HG03280 (cell line): ENCODE measurements around the gene PROM2.

ENCODE experiments used
- ATAC-seq: cut with Tn5 transposase; IDR thresholded peaks from one replicate; pipeline ENCODE4 v1.9.1; 2021; ENCODE audit warnings: mild to moderate bottlenecking, moderate library complexity; ENCODE audit not compliant: unreplicated experiment

The PROM2 gene

DNA sequence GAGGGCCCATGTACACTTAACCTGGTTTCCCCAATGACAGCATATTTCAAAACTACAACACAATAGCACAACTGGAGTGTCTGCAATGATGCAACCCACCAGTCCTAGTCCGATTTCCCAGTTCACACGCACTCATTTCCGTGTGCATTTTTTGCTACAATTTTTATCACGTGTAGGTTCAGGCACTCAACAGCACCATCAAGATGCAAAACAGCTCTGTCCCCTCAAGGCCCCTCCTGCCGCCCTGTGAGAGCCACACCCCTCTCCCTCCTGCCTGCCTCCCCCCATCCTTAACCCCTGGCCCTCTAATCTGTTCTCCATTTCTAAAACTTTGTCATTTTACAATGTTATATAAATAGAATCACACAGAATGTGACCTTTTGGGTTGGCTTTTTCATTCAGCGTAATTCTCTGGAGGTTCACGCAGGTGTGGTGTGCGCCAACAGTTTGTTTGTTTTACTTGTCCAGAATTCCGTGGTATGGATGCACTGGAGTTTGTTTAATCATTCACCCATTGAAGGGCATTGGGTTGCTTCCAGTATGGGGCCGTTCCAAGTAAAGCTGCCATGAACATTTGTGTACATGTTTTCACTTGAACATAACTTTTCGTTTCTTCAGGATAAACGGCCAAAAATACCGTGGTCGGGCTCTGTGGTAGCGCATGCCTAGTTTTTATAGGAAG is 31.3 kb downstream of the PROM2 start:
- no peak for ATAC-seq

DNA sequence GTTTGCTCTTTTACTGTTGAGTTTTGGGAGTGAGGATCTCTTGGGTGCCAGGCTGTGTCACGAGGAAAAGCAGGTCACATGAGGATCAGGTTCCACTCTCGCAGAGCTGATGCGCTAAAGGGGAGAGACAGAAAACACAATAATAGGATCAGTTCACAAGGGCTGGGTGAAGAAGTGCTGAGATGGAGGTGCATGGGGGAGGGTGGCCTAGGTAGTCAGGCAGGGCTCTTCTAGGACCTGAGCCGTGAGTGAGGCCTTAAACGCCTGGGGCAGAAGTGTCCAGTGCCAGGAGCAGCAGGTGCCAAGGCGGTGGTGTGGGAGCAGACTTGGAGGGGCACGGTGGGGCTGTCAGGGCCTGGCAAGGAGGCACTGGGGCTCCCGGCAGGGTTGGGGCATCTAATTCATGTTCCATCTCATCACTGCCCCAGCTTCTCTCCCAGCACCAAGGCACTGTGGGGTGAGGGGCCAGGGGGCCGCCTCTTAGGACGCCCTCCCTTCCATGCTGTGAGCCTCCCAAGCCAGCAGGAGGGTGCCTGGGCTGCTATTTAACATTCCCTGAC is 32.2 kb downstream of the PROM2 start:
- no peak for ATAC-seq

DNA sequence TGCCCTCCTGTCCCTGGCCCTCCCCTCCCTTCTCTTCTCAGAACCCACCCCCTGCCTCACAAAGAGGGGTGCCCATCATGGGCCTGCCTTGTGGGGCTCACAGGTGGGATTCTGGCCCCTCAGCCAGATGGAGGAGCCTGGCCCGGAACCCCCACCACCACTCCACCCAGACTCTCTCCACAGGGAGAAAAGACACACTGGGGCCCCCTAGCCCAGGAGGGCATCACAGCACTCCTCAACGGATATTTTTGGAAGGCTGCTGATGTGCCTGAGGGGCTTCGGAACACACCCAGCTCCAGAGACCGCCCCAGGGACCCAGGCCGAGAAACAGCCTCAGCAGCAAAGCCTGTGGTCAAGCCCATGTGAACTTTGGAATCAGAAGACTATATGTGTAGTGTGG is 32.8 kb downstream of the PROM2 start:
- ATAC-seq, result no peak

DNA sequence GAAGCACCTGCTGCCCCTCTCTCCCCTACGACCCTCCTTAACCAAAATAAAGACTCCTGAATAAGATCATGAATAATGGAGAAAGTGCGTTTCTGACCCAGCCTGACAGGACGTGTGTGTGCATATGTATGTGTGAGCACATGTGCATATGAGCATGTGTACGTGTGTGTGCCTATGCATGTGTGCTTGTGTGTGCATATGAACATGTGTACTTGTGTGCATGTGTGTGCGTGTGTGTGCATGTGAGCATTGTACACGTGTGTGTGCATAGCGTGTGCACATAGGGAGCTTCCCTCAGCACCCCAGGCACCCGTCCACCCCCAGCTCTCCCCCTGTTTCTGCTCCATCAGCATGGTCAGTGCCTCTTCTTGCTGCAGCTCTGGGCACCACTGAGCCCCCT is 33.6 kb downstream of the PROM2 start:
- no peak for ATAC-seq

DNA sequence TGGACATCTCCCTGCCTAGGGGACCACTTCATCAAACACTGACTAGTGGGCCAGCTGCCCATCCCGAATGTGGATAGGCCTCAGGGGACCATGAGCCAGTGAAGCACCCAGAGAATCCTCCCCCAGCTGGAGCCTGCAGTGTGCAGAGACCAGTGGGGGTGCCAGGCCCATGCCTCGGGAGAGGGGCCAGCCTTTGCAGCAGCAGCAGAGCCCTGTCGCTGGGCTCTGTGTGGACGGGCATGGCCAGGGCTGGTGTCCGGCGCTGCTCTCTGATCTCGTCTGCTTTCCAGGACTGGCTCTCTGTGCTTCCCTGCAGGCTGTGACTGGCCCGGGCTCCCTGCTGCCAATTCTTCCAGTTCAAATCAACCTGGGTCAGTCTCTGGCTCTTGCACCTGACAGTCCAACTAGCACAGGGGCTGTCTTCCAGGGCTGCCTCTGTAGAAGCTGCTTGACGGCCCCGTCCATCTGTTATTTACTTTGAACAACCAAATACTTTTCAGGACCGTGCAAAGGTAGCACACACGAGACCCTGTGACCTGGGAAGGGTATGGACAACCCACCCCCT is 34.3 kb downstream of the PROM2 start:
- ATAC-seq, result no peak

DNA sequence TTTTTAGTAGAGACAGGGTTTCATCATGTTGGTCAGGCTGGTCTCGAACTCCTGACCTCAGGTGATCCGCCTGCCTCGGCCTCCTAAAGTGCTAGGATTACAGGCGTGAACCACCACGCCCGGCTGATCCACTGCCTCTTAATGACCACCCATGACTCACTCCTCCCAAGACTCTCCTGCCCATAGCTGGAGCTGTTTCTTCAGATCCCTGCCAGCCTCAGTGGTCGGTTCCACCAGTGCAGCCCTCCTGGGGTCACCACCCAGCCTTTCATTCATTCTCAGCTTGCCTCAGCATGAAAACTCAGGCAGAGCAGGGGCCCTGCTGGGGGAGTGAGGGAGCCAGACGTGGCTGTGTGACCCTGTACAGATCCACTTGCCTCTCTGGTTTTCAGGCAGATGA is 35.4 kb downstream of the PROM2 start:
- ATAC-seq, result no peak

DNA sequence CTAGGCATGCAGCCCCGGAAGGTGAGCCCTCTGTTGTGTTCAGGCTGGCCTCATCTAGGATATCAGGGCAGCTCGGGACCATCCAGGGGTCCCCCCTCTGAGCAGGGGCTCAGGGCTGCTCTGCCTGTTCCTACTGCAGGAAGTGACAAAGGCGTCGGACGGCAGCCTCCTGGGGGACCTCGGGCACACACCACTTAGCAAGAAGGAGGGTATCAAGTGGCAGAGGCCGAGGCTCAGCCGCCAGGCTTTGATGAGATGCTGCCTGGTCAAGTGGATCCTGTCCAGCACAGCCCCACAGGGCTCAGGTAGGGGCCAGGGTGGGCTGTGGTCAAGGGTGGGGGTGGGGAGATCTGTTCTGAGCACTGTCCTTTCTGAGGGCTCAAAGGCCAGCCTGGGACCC is 36.0 kb downstream of the PROM2 start:
- no peak for ATAC-seq

DNA sequence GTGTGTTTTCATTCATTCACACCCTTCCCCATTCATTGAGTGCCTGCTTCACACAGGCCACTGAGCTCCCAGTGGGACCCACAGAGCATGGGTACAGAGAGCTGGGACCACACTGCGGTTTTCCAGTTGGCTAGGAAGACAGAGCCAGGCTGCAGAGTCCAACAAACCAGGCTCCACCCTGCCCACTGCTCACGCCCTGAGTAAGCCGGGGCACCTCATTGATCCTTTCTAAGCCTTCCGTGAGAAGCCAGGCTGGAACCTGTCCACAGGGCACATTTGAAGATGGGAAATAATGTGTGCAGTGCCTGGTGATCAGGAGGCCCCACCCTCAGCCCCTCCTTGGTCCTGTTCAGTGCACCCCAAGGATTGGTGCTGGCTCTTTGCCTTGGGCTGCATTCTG is 36.4 kb downstream of the PROM2 start:
- ATAC-seq, result no peak

DNA sequence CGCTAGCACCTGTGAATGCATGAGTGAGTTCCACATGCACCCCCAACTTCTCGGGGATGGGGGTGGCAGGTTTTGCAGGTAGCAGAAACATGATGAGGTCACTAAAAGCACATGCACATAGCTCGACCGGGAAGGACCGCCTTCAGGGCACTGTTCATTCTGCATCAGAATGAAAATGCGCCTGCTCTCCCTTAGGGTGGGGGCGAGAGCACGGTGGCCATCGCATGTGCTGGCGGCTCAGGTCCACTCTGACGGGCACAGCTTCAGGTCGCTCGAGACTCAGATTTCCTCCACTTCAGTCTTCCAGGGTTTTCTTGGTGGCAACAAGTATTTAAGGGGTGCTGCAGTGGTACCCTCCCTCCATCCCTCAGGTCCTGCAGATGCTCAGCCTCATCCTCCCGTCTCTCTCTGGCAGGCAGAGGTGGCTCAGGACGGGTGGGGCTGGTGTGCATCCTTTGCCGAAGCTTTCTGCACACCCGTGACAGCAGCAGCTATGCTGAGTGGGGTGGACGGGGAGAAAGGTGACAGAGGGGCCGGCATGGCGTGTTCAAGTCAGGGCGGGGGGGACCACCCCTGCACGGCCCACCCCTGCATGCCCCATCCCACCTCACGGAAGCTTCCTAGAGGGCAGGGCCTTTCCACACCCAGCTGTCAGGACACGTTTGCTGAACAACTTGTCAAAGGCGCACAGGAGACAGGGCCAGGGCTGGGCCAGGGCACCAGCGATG is 37.7 kb downstream of the PROM2 start:
- no peak for ATAC-seq

DNA sequence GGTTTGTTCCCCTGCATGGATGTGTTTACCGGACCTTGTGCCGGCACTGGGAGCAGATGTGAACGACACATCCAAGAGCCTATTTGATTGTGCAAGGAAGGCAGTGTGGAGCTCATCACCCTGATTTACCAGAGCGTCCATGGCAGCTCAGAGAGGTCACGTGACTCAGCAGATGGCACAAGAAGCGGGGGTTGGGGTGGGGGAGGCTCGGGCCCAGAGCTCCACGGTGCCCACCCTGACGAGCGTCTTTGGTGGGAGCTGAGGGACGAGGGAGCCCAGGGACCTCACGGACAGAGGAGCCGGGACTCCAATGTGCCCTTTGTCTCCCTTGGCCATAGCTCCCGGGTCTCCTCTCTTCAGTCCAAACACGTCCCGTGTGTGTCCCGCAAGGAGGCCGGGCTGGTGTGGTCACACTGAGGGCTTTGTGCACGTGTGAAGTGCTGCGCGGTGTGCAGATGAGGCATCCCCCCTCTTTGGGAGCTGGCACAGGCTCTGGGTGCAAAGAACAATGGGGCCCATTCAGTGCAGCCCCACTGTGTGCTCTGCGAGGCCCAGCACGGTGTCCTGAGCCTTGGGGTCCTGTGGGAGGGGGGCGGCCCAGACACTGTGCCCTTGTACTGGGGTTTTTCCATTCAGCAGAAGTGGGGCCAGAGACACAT is 38.4 kb downstream of the PROM2 start:
- ATAC-seq, result no peak

DNA sequence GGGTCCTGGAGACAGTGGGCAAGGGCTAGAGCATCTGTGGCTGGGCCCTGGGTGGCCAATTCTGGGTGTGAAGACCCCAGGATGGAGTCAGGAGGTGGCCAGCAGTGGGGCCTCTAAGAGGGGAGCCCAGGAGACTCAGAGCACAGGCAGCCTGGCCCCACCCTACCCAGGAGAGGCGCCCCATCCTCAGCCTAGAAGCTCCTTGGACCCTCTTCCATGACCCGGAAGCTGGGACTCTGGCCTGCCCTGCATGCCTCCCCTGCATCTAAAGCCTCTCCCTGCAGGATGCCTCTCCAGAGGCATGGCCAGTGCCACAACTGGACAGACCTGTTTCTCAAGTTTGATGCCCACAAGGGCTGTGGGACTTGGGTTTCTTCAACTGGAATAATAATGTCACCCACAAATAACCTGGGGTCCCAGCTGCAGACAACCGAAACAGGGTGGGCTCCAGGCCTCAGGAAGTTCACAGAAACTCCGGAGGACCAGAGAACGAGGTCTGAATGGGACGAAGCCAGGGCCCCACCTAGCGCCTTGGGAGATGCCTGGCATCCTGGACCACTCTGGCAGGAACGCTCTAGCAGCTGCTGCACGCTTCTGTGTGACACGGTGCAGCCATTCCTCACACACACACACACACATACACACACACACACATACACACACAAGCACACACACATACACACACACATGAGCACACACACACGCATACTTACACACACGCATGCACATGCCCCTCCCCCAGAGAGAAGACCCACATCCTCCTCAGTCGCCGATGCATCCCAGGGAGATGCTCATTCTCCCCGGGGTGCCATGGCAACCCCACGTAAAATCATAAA is 39.3 kb downstream of the PROM2 start:
- ATAC-seq, result no peak

DNA sequence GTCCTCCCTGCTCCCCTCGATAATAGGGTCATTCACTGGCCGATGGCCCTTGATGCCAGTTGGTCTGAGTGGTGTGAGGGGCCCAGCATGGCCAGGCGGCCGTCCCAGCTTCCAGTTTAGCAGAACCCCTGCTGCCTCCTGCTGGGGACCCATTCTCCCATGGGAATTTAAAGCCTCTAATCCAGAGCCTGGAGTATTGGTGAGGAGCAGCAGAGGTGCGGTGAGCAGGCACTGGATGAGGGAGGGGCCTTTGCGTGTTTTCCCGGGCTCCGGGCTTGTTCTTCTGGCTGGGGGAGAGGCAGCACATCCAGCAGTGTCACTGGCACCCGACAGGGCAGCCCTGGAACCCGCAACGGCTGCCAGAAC is 40.3 kb downstream of the PROM2 start:
- no peak for ATAC-seq

DNA sequence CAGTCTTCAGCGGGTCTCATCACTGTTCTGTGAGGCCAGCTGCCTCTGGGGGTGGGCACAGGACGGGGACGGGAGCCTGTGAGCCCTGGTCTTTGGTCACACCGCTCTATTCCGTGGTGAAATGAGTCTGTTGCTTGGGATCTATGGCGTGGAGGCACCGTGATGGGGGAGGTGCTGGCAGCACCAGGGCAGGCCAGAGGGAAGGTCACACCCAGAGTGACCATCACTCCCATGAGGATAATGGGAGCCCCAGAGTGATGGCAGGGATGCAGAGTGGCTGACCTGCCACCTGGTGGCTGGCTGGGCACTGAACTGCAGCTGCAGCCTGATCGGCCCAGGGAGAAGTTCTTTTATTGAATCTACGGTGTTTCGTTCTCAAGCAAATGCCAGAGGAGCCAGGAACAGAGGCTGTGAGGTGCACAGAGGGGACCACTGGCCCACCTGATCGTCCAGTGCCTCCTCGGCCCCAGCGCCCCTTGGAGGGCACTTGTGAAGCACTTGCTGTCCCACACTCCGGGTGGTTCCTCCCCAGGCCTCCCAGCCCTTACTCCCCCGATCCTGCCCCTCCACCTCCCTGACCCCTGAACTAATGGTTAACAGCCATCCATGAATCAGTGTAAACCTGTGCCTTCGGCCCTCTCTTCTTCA is 40.8 kb downstream of the PROM2 start:
- no peak for ATAC-seq

DNA sequence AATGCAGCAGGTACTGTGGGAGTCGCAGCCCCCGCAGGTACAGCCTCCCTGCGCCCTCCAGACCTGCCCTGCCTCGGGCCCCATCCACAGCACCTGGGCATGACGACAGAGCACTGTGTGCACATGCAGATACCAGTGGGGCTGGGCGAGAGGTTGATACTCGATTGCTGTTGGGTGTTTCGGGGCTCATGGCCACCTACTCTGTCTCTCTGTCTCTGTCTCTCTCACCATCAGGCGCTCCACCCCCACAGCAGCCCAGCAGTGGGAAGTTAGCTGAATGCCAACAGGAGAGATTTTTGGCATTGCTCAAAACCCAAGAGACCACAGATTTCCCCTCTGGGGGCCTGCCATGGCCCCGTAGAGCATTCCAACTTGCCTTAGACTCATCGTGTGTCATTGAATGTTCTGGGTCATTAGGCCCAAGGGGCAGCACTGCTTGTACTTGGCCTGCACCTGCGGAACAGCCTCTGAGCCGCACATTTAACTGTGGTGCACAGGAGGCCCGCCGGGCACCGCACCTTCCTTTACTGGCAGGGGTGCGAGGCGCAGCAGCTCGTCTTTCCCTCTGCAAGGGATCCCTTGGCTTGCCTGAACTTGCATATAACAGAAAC is 41.7 kb downstream of the PROM2 start:
- ATAC-seq, result no peak

DNA sequence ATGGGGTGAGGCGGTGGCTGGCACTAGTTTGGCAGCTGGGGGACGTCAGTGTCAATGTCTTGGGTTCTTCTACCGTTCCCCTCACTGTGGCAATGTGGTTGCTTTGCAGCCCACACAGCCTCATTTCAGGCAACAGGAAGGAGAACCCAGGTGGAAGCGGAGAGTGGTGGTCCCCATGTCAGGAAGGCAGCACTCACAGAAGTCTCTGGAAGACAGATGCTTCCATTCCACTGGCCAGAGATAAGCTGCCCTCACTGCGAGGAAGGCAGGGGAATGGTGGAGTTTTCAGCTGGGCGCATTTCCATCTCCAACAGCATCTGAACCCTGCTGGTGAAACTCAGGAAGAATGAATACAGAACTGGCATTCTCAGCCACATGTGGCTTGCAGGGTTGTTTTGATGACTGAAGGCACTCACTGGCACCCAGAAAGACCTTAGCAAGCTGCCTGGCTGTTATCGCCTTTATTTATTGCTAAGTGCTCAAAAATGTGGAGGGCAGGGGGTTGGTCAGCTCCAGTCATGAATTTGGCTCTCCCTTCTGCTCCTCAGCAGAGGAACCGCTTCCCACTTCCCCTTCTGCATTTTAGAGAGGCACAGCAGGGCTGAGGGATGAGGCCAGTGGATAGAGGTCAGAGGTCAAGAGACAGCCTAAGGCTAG is 42.3 kb downstream of the PROM2 start:
- ATAC-seq, result no peak

DNA sequence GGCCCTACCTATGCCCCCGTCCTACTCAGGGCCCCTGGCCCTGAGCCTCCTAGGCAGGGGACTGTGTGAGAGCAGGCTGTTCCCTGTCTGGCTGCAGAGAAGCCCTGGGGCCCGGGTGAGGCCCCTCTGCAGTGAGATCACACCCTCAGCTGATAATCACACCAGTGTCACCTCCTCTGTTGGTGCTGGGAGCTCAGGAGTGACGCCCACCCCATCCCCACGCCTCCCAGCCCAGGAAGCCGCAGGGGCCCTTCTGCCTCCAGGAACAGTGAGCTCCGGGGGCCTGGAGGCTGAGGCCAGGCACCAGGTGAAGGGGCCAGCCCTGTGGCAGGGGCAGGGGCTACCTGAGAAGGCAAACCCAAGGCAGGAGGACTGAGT is 42.9 kb downstream of the PROM2 start:
- ATAC-seq, result no peak

DNA sequence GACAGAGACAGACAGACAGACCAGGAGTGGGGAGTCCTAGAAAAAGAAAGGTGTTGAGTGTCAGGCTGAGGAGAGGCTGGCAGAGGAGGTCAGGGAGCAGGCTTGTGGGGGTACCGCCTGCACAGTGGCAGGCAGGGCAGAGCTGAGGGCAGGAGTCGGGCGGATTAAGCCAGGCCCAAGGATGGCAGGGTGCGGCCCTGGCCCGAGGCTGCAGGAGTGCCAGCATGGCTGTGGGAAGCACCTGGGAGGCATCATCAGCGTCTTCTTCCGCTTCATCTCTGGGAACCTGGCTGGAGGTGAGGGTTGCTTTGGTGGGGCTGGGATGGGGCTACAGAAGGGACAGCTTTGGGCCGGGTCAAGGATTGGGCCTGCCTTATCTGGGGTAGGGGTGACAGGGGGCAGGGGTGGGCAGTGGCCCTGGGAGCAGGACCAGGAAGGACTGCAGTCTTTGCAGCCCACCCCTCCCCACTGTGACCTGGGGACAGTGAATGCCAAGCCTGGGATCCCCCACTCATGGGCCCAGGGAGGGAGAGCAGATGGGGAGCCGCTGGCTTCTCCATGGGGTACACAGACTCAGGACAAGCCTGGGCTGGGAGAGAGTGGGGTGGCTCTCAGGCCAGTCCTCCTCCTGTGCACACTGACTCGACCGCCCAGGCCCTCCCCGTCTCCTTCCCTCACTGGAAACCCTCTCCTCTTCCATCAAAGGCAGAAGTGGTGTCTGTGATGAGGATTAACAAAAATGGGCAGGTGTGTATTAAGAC is 43.6 kb downstream of the PROM2 start:
- ATAC-seq, result no peak

DNA sequence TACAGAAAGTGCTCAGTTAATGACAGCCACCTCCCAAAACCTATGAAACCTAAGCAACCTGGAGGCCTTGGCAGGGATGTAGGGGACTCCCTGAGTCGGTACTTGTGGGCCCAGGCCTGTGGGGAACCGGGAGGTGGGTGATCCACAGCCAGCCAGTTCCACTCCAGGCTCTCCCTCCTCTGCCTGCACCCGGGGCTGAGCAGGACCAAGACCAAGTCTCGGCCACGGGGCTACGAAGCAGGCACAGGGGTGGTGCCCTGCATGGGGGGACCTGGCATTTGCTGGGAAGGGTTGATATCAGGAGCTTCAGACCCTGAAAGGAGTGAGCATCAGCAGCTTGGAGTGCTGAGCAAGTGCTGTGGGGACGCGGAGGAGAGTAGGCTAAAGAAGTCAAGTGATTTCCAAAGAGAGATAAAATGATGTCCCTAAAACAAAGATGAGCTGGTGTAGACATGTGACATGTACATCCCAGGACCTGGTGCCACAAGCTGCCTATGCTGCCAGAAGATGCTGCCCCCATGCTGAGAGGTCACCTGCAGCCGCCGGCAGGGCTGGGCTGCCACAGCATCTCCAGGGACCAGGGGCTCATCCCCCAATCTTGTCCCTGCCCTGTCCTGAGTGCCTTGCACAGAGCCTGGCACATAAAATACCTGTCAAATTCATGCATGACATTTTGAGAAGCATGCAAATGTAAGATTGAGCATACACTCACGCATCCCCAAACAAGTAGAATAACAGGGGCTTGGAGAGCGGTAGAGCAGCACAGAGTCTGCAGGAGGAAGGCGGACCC is 44.4 kb downstream of the PROM2 start:
- no peak for ATAC-seq
